DMS79 treated with DMSO at 0.1 percent for 48 hours (cell line): ENCODE results near the gene PTPRD.
"Not testable (repeated sequence)": the region's sequence is repeated elsewhere in the genome, so short reads cannot be mapped to it uniquely, and the experiment has no call there.

Source experiments
- DNase-seq: peaks from one replicate; lab custom pipeline; 2025; lab: John Stamatoyannopoulos, UW

Gene PTPRD

GRCh38 chr9:10479172-10479571, 133.6 kb downstream of the PTPRD start:
- no peak for DNase-seq

GRCh38 chr9:10449201-10449617, 163.6 kb downstream of the PTPRD start:
- not testable (repeated sequence) for DNase-seq

DNA sequence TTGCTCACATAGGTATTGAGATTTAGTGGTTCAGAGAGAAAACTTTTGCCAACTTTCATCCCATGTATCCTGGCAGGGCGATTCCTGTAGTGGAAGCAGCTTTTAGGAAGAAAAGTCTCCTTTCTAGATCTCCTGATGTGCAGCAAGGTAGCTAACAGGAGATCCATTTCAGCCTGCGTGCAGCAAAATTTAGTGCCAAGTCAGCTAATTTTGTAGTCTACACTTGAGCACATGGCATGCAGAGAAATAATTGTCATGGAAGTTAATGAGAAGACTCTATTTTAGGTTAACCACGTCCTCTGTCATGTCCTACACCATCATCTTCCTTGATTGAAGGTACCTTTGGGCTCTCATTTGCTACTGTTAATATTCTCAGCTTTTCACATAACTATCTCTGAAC, 165.8 kb downstream of the PTPRD start:
- DNase-seq = no peak

DNA sequence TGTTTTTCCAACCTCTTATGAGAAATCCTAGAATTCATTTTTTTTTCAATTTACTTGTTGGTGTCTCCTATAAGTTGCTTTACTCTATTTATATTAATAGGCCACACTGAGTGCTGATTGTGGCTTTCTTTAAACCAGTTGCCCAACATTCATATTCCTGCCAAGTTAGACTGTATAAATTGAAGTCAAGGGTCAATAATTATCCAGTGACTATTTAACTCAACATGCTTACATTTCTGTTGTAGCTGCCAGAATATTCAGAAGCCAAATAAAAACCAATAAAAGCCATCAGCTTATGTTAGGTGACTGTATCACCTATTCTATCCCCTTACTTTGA, 169.0 kb downstream of the PTPRD start:
- DNase-seq = no peak

- no peak for DNase-seq
Observed at GRCh38 chr9:10443181-10443867, 169.5 kb downstream of the PTPRD start.

DNA sequence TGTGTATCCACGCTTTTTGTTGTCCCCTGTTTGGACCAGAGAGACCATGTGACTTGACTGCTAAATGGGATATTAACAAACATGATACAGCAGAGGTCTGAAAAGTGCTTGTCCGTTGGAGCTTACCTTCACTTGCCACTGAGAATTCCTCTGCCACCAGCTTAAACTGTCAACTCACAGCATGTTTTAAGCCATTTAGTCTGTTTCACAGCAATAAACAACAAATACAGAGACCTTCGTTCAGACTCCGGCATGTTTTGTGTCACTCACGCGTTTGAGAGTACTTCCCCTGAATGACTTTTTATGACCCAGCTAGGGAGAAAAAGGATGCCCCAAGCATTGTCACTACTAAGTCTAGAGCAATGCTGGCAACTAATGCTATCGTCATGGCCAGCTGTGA, 173.8 kb downstream of the PTPRD start:
- DNase-seq = no peak

DNA sequence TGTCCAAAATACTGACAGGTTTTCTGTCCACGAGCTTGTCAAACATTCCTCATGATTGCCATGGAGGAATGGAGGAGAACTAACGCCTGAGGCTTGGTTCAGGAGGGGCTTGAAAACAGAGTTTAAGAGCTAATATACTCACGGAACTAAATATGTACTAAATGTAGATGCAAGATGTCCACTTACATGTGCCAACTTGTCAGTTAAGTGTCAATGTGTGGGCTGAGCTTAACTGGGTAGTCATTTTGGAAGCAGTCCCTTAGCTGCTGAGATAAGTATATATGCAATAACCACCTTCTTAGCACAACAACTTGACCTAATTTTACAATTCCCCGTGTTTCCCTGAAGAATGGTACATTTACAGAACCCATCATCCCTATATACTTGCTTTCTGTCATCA, 176.0 kb downstream of the PTPRD start:
- no peak for DNase-seq

GRCh38 chr9:10434412-10434811, 178.4 kb downstream of the PTPRD start:
- no peak for DNase-seq

GRCh38 chr9:10411272-10411671, 201.5 kb downstream of the PTPRD start:
- DNase-seq = no peak

DNA sequence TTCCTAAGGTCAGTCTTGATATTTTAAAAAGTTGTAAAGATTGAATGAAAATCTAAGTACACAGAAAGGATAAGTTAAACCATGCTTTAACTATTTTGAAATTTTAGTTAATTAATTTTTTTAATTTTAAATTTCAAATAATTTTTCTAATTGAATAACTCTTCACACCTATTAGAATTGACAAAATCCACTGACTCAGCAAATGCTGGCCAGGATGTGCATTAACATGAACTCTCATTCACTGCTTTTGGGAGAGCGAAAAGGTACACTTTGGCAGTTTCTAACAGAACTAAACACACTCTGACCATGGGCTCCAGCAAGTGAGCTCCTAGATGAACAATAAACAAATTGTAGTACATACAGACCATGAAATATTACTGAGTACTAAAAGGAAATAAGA, 209.5 kb downstream of the PTPRD start:
- no peak for DNase-seq

DNA sequence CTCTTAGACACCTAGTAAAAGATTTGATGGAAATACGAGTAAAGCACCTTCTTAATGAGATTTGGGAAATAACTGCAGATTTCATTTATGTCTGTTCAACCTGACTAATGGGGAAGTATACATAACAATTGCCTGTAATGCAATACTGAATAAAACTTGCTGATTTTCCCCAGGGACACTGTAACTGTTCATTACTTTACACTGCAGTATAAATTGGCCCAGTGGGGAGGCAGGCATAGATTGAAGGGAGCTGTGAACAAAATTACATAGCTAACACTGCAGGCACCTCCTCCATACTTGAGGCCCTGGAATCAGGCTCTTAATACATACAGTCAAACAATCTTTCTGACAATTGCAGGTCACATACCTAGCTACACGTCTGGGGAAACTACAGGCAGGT, 216.2 kb downstream of the PTPRD start:
- DNase-seq = no peak

GRCh38 chr9:10387282-10387681, 225.5 kb downstream of the PTPRD start:
- DNase-seq = no peak

DNA sequence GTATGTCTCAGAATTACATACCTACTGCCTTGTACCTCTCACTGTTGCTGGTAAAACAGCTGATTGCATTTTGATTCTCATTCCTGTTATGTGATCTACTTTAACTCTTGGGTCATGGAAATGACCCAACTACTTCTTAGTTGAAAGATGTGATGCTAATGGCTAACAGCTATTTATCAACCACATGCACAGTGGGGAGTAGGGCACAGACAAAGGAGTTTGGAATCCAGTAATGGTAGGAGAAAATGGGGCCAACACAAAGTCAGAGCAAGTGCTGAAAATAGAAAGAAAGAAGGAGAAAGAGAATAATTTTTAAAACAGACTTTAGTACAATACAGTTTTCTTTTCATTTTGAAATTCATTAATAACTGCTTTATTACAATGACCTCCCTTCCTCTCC, 241.0 kb downstream of the PTPRD start:
- DNase-seq = no peak

GRCh38 chr9:10366171-10366779, 246.5 kb downstream of the PTPRD start:
- peak; percentile 25 for DNase-seq

- DNase-seq = no peak
Observed at GRCh38 chr9:10354591-10354990, 258.2 kb downstream of the PTPRD start.

GRCh38 chr9:10345621-10346020, 267.2 kb downstream of the PTPRD start:
- not testable (repeated sequence) for DNase-seq

- no peak for DNase-seq
Observed at GRCh38 chr9:10341057-10341456, 271.7 kb downstream of the PTPRD start.

DNA sequence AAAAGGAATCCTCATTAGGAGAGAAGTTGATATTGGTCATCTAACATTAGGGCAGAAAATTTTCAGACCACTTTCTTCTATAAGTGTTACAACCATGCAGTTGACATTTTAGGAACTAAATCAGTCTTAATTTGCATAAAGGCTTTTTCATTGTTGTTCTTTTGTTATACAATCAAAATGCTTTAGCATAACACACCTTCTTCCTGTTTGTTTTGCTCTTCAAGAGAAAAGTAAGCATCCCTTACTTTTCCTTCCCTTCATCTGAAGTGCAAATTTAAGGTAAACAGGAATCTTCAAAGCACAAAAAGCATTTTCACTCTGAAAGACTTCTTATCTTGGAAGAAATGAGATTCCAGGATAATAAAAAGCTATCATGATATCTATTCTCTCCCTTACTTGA, 273.6 kb downstream of the PTPRD start:
- DNase-seq = no peak

- DNase-seq = no peak
Observed at GRCh38 chr9:10331157-10331556, 281.6 kb downstream of the PTPRD start.

GRCh38 chr9:10282084-10282483, 330.7 kb downstream of the PTPRD start:
- DNase-seq = no peak

DNA sequence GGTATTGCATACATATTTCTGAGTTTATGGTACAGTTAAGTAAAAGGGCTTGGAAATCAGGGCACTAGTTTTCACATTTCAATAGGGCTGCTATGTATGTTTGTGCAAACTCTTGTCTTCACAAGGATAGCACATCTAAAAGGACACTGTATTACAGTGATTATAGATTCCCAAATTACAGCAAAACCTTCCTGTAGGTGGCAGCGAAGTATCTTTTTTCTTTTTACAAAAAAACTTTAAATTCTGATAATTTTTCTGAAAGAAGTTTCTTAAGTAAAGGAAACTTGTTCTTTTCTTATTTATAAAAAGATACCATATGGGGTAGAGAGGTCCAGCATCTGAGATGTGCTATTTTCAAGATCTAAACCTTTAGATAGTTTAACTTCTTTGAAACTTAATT, 337.8 kb downstream of the PTPRD start:
- DNase-seq = no peak

- DNase-seq = no peak
Observed at GRCh38 chr9:10274175-10274574, 338.6 kb downstream of the PTPRD start.

DNA sequence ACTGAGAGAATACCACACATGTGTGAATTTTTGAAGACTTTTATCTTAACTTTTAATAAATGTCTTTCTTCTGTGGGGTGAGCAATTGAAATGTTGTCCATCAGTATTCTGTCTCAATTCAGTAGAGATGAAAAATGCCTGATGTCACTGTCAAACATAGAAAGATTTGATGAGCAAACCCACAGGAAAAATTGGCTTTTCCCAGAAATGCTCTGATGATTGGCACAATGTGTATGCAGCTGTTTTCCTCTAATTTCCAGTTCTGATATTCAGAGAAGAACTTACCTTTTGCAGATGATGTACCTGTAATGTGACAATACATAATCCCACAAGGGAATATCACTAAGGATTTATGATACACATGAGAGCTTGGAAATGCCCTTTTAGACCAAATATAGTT, 340.0 kb downstream of the PTPRD start:
- no peak for DNase-seq
